GM19035 (cell line): Measurements from ENCODE around the gene PLCB1.
A peak's percentile ranks its signal among the peaks of the same experiment; 100 is the strongest.

Source experiments
- ATAC-seq: cut with Tn5 transposase; IDR thresholded peaks from one replicate; pipeline ENCODE4 v1.9.1; 2021; ENCODE audit not compliant: unreplicated experiment

PLCB1 gene

DNA sequence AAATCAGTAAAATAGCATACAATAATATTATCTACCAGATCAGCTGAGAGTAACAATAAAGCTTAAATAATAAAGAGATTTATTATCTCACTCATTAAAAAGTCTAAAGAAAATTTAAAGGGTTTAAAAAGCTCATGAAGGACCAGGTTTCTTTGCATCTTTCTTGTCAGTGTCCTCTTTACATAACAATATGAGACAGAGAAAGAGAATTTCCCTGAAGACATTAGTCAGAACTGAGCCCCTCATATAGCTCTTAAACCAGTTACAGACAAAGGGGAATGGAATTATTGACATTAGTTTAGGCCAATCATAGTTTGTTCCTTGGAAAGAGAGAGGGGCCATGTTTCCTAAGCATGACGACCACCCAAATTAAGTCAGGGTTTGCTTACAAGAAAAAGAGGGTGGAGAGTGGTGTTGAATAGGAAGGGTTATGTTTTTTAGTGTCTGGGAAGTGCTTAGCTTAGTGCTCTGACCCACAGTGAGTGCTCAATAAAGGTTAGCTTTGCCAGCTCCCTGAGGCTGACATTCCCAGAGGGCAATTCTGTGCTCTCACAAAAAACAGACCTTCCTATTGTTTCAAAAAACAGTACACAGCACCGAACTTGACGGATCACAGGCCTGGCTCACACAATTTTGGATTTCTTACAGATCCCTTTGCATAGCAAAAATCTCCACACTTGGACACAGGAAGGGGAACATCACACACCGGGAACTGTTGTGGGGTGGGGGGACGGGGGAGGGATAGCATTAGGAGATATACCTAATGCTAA lies 3.6 kb upstream of the PLCB1 start:
- no peak for ATAC-seq

DNA sequence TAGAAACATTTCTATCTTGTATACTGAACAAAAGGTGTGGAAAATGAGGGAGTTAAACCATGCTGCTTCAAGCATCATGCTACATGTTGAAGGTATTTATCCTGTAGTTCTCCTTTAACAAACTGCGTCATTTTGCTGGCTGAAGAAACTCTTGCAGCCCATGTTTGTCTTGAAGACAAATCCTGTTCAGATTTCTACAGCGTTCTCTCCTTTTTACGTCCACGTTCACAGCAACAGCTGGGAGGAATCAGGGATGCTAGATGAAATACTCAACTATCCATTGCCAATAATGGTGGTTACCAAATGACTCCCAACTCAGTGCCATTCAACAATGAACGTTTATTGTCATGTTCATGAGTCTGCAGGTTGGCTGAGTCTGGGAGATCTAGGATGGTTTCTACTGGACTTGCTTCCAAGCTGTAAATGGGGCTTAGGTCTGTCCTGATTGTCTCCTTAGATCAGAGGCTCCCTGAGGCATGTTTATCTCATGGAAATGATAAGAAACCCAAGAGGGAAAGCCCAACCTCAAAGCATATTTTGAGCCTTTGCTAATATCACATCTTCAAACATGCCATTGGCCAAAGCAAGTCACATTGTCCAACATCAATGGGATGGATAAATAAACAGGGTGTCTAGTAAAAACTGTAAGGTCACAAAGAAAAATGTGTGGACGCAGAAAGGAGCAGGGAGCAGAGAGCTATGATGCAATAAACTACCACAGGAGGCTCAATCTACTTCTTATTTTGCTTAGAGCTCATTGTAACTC lies 2.7 kb upstream of the PLCB1 start:
- no peak for ATAC-seq

DNA sequence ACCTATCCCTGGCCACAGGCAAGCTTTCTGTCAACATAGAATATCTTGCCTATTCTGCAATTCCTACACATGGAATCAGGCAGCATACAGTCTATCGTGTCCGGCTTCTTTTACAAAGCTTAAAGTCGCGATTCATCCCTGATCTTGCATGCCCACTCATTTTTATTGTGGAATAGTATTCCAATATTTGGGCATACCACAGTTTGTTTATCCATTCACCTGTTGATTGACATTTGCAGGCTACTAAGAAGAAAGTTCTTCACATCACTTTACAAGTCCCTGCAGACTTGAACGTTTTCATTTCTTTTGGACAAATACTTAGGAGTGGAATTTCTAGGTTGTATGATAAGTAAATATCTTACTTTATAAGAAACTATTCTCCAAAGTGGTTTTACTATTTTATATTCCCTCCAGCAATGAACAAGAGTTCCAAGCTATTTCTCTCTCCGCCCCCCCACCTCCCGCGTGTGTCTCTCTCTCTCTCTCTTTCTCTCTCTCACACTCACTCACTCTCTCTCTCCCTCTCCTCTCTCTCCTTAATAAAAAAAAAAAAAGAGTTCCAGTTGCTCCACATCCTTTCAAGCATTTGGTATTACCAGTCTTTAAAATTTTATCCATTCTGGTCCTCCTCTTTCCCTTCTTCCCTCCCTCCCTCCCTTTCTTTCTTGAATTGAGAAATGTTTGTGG lies 1.1 kb upstream of the PLCB1 start:
- ATAC-seq, result no peak

DNA sequence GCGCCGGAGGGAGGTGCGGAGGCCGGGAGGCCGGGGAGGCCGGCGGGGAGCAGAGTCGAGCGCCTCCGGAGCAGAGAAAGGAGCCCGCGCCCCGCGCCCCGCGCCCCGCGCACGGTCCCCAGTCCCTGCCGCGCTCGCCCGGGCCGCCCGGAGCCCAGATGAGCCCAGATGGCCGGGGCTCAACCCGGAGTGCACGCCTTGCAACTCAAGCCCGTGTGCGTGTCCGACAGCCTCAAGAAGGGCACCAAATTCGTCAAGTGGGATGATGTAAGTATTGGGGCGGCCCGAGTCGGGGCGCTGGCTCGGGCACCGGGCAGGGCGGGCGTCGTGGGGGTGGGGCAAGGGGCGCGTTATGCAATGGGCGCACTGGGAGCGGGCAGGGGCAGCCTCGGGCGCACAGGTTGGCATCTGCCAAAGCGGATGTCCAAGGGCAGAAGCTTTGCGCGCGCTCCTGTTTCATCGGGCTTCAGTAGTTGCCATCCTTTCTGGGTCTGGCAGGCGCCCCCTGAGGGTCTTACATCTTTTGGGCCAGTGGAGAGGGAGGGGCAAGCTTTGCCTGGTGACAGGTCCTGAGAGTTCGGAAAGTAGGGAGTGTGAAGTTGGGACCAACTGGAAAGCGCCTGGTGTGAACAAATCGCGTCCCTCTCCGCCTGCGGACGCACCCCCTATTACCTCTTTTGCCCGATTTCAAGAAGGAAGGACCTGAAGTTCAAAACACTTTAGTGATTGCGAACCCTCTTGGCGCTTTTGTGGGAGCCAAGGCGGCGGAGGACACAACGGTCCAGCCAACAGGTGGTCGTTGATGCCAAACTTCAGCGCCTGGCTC lies 631 bp downstream of the PLCB1 start:
- peak; percentile 19 for ATAC-seq

DNA sequence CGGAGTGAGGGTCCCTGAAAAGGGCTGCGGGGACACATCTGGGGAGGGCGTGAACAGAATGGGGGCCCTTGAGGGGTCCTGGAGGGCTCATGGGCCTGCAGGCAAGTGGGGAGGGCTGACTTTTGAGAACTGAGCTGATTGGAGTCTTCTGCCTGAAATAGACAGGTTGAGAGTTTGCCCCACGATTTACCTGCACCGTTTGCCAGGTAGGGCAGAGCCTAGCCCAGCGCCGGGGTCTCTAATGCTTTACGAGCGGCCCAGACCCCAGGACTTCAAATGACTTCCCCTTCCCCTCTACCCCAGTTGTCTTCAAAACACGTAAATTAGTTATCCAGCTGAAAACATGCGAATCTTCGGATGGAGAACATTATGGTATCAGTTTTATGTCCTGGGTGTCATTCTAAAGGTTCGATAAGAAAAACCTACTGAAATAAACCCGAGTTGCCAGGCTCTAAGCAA lies 1.3 kb downstream of the PLCB1 start:
- no peak for ATAC-seq

DNA sequence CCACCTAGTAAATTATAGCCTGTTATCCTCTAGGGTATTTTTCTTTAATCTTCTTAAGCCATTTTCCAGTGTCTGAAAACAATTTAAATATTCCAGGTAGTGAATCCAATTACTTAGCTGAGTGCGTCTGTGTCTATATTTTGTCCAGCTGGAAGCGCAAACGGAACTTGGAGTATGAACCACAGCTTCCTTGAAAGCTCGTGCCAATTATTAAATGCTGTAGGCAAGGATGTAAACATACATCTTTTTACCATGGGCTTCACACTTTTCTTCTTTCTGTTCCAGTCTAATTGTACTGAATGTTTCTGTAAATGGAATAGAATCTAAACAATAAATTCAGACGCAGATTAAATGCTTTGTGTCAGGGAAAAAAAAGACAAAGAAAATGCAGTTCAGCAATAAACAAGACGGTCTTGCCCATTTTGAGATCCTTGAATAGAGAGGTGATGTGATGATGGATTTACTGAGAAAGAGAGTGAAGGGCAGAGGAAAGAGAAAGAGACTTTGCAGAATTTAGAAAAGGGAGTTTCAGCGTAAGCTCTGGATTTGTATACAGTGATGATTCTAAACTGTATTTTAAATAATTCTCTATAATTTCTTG lies 1.9 kb downstream of the PLCB1 start:
- ATAC-seq, result no peak

DNA sequence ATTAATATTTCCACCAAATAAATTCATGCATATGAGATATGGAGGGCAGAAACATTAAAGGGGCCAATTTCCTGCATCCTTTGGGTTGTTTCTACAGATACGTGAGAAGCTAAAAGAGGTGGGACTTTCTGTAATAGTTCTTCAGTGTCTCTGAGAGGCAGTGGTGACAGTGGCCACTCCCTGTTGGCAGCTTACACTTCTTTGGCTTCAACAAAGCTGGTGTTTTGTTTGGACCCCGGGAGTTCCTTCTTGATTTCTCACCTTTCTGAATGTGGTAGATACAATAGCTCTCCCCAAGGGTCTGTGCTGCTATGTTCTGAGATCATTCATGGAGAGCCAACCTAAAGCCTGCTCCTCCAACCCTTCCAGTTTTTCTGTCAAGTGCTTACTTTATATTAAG lies 7.8 kb downstream of the PLCB1 start:
- no peak for ATAC-seq

DNA sequence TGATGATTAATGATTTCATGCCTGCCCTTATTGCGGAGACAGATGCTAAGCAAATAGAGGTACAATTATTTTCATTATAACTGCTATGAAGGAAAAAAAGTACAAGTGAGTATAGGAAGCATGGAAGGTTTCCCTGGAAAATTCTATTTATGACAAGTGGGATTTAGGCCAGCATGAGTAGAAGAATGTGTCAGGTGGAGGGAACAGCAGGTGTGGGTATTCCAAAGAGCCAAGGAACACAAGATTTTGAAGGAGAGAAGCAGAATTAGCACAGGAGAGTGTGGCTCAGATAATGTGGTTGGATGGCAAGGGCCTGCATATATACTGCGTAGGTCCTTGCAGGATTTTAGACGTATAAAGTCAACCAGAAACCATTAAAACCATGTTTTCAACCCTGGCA lies 11.4 kb downstream of the PLCB1 start:
- no peak for ATAC-seq

DNA sequence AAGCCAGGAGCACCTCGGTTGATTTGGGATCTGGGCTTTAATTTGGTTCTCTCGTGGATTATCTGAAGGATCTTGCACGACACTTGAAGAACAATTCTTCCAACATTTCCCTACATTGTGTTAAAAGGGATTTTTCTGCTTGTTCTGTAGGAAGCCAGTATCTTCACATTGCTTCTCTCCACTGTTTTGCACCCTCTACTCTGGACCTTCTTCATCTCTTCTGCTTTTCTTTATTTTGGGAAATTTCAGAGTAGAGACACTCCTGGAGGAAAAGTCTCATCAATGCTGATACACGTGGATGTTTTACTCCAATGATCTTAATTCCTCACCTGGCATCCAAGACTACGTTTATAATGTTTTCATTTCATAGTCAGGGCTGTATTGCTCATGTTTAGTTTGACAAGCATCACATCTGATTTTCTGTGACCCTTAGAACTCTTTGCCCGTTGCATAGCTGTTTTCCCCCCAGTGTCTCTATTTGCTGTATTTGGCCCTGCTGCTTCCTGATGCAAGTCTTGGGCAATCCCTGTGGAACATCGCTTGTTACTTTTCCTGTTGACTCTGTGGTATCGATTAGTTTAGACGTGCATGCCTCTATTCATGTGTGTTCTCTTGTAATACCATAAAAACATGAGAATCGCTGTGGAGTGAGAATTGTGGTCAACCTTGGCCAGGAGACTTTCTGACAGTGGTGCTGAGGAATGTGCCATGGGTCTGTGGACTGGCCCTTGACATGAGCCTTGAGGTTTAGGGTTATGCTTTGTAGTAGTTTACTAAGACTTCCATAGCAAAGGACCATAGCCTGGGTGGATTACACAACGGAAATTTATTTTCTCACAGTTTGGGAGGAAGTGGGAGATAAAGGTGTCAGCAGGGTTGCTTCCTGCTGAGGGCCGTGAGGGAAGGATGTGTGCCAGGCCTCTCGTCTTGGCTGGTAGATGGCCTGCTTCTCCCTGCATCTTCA lies 12.5 kb downstream of the PLCB1 start:
- no peak for ATAC-seq

DNA sequence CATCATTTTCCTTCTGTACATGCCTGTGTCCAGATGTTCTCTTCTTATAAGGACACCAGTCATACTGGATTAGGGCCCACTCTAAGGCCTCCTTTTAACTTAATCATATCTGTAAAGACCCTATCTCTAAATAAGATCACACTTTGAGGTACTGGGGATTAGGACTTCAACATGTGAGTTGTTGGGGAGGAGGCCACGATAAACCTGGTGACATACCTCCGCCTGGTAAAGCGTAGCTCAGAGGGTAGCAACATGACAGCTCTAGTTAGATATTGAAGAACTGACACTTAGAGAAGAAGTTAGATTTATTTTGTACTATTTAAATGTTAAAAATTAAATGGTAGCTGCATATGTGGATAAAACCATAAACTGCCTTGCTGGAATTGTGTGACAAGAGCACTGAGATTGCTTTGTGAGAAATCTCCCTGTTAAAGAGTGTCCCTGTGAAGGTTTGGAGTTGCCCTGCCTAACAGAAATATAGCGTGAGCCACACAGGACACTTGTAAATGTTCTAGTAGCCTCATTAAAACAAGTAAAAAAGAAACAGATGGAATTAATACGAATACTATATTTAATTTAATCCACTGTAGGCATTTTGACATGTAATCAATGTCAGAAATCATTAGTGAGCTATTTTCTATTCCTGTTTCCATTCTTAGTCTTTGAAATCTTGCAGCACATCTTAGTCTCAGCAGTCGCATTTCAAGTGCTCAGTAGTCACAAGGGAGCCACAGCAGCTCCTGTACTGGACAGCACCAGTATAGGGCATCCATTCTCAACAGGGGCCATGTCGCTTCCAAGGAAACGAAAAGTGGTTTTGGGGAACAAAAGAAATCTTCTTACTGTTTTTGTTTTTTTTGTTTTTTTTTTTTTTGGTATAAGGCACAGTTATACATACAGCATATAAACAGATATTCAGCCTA lies 13.4 kb downstream of the PLCB1 start:
- no peak for ATAC-seq

DNA sequence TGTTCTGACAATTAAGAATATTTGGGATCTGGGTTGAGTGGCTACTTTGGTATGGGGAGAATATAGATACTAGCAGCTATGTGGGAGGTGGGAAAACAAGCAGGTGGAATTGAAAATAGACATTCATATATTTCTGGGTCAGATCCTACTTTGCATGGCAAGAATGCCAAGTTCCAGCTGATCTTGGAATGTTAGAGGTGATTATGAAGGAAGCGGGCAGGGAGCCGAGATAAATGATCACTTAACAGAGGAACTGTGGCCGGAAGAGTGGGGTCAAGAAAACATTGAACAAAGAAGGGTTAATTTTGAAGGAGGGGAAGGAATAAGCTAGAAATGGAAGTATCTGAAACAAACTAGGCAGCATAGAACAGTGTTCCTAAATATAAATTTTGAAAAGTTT lies 15.4 kb downstream of the PLCB1 start:
- ATAC-seq, result no peak

DNA sequence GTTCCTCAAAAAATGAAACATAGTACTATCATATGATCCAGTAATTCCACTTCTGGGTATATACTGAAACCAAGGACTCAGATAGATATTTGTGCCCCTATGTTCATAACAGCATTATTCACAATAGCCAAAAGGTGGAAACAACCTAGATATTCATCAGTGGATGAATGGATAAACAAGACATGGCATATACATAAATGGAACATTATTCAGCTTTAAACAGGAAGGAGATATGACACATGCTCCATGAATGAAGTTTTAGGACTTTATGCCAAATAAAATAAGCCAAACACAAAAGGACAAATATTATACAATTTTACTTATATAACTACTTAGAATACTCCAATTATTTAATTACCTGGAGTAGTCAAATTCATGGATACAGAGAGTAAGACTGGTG lies 16.4 kb downstream of the PLCB1 start:
- ATAC-seq, result no peak

DNA sequence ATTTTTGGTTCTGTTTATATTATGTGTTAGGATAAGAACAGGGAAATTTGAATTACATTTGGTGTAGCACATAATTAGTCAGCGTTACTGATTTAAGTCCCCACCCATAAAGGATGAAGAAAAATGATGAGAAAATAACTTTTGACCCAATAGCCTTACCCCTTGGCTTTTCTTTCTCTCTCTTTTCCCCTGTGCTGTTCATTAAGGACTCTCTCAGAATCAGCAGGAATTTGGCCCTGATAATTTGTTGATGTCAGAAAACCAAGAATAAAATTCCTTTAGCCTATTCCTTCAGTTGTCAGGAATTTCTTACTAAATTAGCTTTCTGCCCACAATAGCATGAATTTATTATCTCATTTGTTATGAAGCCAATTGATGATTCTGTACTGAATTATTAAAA lies 18.5 kb downstream of the PLCB1 start:
- no peak for ATAC-seq

DNA sequence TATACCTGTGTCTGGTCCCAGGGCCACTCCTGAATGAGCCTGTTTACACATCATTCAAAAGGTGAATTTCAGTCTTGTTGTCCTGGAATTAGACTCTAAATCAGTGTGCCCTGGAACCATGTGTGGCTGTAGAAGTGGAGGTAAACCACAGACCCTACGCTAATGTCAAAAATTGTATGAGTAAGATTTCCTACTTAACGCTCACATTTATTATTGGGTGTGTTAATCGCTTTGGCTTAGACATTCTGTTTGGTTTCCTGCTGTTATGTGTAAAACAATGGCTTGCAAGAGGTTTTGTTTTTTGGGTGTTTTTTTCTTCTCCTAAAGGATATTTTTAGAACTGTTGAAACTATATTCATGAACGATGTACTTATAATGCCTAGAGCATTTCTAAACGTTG lies 19.3 kb downstream of the PLCB1 start:
- no peak for ATAC-seq

DNA sequence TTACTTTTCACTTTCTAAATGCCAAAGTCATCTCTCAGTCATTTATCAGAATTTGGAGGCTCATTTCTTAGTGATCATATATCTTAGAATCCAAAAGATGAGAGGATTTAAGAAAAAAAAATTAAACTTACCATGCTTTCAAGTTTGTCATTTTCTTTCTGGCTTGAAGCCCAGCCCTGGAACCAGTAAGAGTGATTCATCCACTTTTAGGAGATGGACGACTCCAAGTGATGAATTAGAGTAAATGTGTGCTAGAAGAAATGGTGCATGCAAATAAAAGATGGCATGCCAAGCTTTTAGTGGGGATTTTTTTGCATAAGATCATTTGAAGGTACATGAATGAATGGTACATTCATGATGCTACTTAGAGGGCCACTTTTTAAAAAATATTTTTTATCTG lies 20.1 kb downstream of the PLCB1 start:
- ATAC-seq, result no peak

DNA sequence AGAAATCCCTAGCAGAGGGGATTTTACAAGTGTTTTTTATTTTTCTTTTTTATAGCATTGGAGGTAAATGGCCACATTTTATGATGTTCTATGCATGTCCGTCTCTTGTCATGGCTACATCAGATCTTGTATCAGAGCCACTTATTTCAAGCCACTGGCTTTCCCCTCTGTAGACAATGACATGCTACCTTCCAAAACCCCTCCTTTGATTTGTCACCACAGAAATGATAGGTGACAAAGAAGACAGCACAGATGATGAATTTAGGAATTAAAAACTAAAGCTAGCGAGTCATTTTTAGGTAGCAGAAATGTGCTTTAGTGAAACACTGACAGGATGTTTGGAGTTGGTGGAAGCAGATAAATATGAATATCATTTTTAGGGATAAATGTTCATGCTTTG lies 20.8 kb downstream of the PLCB1 start:
- ATAC-seq, result no peak

DNA sequence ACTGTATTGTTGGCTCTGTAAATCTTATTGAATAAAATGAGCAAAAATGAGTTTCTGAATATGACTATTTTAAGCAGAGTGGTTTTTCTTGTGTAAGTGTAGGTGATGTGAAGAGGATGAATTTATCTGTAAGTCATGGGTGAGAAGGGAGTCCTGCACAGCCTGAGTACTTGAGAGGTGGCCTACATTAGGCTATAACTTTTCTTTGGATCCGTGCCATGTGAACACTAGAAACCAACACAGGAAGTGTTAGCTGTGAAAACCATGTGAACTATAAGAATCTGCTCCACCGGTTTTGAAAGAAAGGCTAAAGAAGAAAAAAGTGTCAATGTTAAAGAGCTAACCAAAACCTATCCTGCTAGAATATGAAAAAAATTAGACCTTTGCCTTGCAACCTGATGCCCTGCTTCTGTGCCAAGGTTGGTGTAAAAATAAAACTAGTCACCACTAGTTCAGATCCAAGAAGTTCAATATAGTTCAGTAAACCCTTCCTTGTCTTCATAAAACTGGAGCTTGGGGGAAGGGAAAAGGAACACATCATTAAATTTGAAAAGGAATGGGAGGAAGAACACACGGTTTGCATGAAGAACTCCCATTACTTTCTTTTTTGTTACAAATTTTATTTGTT lies 21.3 kb downstream of the PLCB1 start:
- no peak for ATAC-seq

DNA sequence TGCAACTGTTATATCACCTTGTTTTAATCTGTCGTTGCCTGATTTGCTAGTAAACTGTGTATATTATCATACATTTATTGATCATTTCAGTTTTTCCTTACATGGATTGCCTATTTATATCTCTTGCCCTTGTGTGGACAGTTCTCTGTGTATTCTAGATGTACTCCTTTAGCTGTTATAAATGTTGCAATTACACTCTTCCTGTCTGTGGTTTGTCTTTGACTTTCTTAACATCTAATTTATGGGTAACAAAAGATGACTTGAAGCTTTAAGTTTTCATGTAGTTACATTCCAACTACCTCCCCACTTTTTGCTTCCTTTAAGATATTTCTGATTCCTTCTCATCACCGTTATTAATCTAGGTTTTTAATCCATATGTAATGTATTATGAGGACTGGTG lies 22.6 kb downstream of the PLCB1 start:
- no peak for ATAC-seq
